NCI-H2227 (cell line): ENCODE results near the gene SQSTM1.

ENCODE experiments used
- DNase-seq: peaks from one replicate; lab custom pipeline; 2025; ENCODE audit not compliant: unreplicated experiment; lab: John Stamatoyannopoulos, UW

SQSTM1 gene

GRCh38 chr5:179794575-179794974, 26.1 kb upstream of the SQSTM1 start:
- DNase-seq: no peak

- DNase-seq: peak; percentile 43
Measured at GRCh38 chr5:179795049-179795862, 25.4 kb upstream of the SQSTM1 start.

DNA sequence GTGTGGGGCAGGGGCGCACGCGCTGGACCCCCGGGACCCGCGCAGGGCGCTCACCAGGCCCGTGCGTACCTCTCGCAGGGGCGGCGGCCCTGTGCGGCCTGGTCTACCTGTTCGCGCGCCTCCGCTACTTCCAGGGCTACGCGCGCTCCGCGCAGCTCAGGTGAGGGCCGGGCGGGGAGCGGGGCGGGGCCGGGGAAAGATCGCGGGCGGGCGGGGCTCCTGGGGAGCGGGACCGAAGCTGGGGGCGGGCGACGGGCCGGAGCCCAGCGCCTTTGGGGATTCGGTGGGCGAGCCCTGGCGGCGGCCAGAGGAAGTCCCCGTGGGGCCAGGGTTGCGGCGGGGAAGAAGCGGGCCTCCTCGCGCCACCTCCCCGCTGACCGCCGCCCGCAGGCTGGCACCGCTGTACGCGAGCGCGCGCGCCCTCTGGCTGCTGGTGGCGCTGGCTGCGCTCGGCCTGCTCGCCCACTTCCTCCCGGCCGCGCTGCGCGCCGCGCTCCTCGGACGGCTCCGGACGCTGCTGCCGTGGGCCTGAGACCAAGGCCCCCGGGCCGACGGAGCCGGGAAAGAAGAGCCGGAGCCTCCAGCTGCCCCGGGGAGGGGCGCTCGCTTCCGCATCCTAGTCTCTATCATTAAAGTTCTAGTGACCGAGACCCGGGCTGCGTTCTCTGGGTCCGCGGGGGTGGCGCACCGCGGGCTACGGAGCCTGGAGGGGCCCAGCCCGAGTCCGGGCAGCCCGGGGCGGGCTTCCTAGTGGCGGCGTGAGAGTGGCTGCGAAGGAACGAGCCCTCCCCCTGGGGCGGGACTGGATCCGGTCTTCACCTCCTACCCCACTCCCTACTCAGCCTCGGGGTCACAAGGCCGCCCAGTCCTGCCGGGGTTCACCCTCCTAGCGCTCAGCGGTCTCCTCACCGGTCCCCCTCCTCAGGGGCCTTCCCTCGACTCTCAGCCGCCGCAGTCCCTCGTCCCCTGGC, 24.6 kb upstream of the SQSTM1 start:
- peak; percentile 83 for DNase-seq

GRCh38 chr5:179796877-179797608, 23.7 kb upstream of the SQSTM1 start:
- no peak for DNase-seq

DNA sequence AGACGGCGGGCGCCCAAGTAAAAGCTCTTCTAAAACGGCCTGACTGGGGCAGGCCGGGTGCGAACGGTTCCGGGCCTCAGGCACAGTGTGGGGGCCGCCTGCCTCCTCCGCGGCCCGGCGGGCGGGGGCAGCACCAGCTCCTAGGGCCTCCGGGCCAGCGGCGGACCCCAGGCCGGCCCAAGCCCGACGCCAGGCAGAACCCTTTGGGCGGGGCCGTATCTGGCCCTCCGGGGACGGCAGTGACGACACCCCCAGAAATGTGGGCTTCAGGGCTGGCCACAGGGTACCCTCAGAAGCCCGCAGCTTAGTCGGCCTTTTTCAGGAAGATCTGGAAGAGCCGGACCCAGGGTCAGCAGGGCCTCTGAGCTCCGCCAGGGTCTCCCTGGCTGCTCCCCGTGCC, 23.0 kb upstream of the SQSTM1 start:
- no peak for DNase-seq

DNA sequence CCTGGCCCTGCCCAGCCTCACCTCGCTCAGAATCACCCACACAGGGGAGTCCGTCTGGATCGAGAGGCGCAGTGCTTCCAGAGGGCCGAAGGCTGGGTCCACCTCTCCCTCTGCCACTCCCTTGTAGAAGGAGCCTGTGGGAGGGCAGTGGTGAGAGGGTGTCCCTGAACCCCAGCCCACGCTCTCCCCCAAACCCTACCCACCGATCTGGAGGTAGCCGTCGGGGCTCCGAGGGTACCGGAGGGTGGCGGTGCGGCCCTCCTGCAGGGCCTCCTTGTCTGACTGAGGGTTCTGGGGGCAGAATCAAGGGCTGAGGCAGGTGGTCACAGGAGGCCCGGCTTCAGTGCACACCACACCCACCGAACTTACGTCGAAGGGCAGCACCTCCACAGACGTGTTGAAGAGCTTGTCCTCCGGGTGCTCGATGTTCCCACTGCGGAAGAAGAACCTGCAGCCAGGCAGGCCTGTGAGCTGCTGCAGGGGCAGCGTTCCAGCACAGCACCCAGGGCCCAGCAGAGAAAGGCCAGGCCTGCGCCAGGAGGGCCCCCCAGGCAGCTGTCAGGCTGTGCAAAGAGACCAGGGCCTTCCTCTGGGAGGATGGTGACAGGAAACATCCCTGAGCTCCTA, 22.4 kb upstream of the SQSTM1 start:
- no peak for DNase-seq

- DNase-seq: no peak
Measured at GRCh38 chr5:179798771-179799643, 21.7 kb upstream of the SQSTM1 start.

GRCh38 chr5:179799644-179799973, 21.1 kb upstream of the SQSTM1 start:
- DNase-seq: no peak

DNA sequence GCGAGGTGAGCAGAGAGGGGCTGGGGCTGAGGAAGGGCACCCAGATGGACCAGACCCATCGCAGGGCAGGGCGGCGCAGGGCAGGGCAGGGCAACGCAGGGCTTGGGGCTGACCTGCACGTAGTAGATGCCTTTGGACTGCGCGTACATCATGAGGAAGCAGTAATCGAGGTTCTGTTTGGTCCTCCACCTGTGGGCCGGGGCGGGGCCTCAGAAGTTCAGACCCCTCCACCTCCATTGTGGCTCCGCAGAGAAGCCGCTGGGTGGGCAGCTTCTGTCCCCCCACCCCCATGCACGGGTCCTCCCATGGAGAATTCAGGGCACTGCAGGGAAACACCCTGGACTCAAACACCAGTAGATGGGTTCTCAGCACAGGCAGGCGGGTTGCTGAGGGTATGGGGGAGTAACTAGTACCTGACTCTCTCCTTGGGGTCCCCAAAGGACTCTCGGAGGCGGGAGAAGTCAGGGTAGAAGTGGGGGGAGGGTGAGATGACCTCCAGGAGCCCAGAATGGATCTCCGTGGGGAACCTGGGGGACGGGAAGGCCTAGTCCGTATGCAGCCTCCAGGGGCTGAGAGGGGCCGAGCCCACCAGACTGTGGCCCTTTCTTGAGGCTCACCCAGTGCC, 20.5 kb upstream of the SQSTM1 start:
- no peak for DNase-seq

DNA sequence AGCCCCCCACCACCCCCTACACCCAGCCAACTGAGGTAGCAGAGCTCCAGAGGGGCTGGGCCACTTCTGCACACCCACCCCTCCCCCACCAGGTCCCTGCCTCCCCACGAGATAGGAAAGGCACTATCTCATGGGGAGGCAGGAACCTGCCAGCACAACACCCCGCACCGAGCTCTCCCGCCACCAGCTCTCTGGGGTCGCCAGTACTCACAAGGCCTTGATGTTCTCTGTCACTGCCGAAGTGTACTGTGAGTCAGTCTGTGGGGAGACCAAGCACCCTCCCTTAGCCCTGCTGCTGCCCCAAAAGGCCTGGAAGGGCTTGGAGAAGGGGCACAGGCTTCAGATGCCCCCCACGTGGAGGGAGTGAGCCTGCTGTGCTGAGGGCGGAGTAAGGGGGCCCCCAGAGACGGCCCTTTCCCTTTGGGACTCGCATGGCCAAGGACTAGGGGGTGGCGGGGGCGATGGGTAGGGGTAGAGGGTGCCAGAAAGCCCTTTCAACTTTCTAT, 20.0 kb upstream of the SQSTM1 start:
- DNase-seq: no peak

DNA sequence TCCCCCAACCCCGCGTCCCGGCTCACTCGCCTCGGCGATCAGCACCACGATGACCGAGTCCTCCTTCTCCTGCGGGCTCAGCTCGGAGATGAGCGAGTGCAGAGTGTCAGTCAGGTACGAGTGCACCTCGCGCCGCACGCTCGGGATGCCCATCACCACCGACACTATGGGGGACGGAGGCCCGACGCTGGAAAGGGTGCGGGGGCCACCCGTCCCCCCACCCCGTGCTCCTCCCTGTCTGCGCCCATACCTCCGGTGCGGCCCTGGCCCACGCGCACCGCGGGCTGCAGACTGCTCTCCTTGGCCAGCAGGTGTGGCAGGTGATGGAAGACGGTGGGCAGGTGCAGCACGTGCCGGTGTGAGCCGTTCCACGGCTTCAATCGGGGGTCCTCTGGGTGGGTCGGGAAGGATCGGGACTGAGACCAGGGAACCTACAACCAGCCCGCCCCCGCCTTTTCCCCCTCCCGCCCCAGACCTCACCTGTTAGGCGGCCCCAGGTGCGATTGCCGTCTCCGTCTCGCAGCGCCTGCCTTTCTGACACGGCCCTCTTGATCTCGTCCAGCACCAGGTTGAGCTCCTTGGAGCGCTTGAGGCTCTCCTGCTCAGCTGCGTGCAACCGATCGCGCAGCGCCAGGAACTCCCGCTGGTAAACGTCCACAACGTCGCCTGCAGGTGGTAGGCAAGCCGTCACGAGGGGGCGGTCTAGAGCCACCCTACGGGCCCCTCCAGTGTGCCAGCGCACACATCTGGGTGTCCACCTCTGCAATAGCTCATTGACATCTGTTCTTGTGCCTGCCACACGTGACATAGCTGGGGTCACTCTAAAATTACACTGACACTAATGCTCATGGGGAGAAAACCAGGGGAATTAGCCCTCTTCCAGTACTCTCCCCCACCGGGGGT, 19.1 kb upstream of the SQSTM1 start:
- DNase-seq: no peak

GRCh38 chr5:179802207-179802883, 18.4 kb upstream of the SQSTM1 start:
- no peak for DNase-seq

DNA sequence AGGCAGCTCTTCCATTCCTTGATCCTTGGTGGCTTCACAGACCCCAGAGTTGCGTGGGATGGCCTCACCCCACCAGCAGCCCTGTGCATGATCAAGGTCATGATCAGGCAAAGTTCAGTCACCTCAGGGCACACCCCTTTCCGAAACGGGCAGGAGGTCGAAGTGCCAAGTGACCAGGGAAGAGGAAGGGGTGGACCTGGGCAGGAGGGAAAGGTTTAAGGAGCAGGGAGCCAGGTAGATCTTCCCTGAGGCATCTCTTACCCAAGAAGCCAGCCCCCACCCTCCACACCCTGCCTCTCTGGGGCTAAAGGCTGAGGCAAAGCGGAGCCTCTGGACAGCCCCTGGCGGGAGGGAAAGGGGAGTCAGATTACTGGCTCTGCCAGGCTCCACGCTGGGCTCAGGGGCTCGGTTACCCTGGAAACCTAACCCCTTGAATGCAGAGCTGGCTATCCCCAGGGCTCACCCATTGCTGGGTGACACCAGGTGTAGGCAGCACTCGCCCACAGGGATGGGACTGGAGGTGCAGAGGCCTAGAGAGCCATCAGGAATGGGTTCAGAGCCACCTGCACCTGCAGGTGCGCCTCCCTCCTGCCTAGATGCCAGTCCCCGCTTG, 17.6 kb upstream of the SQSTM1 start:
- DNase-seq: peak; percentile 21

GRCh38 chr5:179803651-179804554, 16.8 kb upstream of the SQSTM1 start:
- no peak for DNase-seq

DNA sequence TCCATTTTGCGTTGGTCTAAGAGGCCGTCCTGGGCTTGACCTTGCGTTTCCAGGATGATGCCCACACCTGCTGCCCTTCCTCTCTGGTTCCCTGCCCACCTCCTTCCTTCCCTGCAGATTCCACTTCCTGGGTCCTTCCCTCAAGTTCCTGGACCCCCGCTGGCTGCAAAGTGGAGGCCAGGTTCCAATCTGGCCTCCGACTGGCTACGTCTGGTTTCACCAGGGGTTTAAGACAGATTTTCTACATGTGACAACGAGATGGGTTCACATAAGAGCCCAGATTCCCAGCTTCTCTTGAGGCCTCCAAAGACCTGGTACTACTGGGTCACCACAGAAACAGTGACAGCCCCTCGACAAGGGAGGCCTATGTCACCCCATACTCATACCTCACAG, 16.2 kb upstream of the SQSTM1 start:
- DNase-seq: no peak

DNA sequence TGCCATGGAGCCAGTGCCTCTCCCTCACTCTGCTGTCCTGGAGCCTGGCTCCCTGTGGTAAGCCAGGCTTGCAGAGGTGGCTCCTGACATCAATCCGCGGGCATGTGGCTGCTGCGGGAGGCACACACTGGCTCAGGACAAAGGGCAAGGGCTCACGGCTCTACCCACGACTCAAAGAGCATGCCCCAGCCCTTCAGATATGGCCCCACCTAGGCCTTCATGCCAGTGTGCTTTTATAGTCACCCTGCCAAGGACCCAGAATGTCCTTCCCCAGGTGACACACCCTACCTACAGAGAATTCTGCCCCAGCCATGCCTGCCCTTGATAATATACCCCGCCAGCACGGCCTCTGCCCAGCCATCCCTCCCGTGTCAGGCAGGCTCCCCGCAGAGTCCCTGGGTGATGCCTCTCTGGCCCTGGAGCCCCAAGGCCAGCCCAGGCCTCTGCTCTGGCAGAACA, 15.6 kb upstream of the SQSTM1 start:
- DNase-seq: no peak
